Fibroblast of lung (primary cell): ENCODE measurements around the gene DNAJA3.

Source experiments
- EZH2 ChIP-seq: IDR thresholded peaks from 2 replicates; pipeline ENCODE4 v1.5.1; 2012; ENCODE audit warnings: low read length, control low read depth, mild to moderate bottlenecking; ENCODE audit errors: missing control alignments
- TF ChIP-seq, protein P1 (sequence below), 2 donors: IDR thresholded peaks in 1 of 2; conservative IDR thresholded peaks in 1 of 2; 1 replicate in 1 of 2; 2 replicates in 1 of 2; pipeline ENCODE4 v1.5.1; 2011 to 2012; ENCODE audit warnings: low read length in 2 of 2, control low read depth in 1 of 2, inconsistent platforms in 1 of 2, low read depth in 1 of 2, mild to moderate bottlenecking in 1 of 2

DNA sequence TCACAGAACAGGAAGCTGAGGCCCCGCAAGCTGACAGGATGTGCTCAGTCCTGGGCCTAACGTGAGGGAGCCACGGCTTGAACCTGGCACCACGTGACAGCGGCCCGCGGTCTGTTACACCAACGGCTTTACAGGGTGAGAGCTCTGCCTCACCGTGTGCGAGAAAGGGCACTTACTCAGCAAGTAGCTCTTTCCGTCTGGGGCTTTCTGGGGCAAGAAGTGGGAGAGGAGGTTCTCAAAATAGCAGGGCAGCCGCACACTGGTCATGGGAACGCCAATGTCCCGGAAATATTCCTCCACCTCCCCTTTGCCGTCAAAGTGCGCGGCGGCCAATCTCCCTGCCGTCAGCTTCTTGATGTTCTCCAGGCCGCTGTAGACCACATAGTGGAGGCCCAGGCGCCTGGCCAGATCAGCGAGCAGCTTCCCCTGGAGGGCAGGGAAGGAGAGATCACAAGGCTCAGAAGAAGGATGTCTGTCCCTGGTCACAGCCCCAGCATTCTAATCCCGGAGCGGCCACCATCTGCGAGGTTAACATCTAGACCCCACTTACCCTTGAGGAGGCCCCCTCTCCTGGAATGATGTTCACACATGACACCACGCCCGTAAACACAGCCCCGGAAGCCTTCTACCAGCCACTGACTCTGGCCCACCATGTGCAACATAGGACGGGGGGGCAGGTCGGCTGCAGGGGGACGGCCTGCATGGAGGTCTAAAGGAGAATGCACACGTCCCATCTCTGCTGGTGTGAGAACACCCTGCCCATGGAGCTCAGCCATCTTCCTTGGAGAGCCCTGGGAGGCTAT is 40.5 kb downstream of the DNAJA3 start:
- TF ChIP-seq, protein P1, sequence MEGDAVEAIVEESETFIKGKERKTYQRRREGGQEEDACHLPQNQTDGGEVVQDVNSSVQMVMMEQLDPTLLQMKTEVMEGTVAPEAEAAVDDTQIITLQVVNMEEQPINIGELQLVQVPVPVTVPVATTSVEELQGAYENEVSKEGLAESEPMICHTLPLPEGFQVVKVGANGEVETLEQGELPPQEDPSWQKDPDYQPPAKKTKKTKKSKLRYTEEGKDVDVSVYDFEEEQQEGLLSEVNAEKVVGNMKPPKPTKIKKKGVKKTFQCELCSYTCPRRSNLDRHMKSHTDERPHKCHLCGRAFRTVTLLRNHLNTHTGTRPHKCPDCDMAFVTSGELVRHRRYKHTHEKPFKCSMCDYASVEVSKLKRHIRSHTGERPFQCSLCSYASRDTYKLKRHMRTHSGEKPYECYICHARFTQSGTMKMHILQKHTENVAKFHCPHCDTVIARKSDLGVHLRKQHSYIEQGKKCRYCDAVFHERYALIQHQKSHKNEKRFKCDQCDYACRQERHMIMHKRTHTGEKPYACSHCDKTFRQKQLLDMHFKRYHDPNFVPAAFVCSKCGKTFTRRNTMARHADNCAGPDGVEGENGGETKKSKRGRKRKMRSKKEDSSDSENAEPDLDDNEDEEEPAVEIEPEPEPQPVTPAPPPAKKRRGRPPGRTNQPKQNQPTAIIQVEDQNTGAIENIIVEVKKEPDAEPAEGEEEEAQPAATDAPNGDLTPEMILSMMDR (conservative IDR thresholded peaks at IDR 0.05 in 1 of 2, IDR thresholded peaks at IDR 0.05 in 1 of 2; ENCODE audit: low read depth in 1 of 2, low read length in 2 of 2) = no peak
- no peak for TF ChIP-seq EZH2
